Loucy (cell line): ENCODE measurements around the gene MRTFA.

Experiments
- H2AFZ ChIP-seq: fragments of 200-600 bp; sonication (generic); 2 replicates; pipeline ENCODE4 v1.6.0; 2016; ENCODE audit warnings: antibody characterized with exemption, mild to moderate bottlenecking, low read length, moderate library complexity
- H3F3A ChIP-seq: fragments of 200-600 bp; 2 replicates; pipeline ENCODE4 v1.6.0; 2016; ENCODE audit warnings: antibody characterized with exemption, low read depth, mild to moderate bottlenecking
- H3K27me3 ChIP-seq: fragments of 200-600 bp; sonication (generic); 2 replicates; pipeline ENCODE4 v1.6.1; 2014; ENCODE audit warnings: low read length, mild to moderate bottlenecking; ENCODE audit not compliant: insufficient read depth, poor library complexity, severe bottlenecking
- H3K36me3 ChIP-seq: fragments of 200-600 bp; sonication (generic); 2 replicates; pipeline ENCODE4 v1.6.1; 2016; ENCODE audit warnings: low read length; ENCODE audit not compliant: insufficient read depth
- H3K4me1 ChIP-seq: fragments of 200-600 bp; sonication (generic); 2 replicates; pipeline ENCODE4 v1.5.1; 2014; ENCODE audit warnings: low read length, mild to moderate bottlenecking; ENCODE audit not compliant: insufficient read depth, poor library complexity, severe bottlenecking
- H3K4me2 ChIP-seq: fragments of 200-600 bp; sonication (generic); 2 replicates; pipeline ENCODE4 v1.6.0; 2014; ENCODE audit warnings: antibody characterized with exemption, low read length, low read depth, mild to moderate bottlenecking; ENCODE audit not compliant: poor library complexity, severe bottlenecking
- H3K4me3 ChIP-seq: fragments of 200-600 bp; sonication (generic); 2 replicates; pipeline ENCODE4 v1.5.1; 2014; ENCODE audit warnings: low read length, mild to moderate bottlenecking, mixed read lengths; ENCODE audit not compliant: poor library complexity, severe bottlenecking
- H3K79me2 ChIP-seq: fragments of 200-600 bp; sonication (generic); 2 replicates; pipeline ENCODE4 v1.6.1; 2014; ENCODE audit warnings: low read length; ENCODE audit not compliant: insufficient read depth
- H3K9ac ChIP-seq: fragments of 200-600 bp; sonication (generic); 2 replicates; pipeline ENCODE4 v1.6.0; 2014; ENCODE audit warnings: mild to moderate bottlenecking, low read depth, low read length, moderate library complexity; ENCODE audit not compliant: poor library complexity, severe bottlenecking
- H3K9me2 ChIP-seq: fragments of 200-600 bp; sonication (generic); replicated peaks from 2 replicates; pipeline ENCODE4 v1.6.1; 2016; ENCODE audit warnings: low read depth, low read length, mixed read lengths
- H3K9me3 ChIP-seq: fragments of 200-600 bp; sonication (generic); 2 replicates; pipeline ENCODE4 v1.6.1; 2014; ENCODE audit warnings: mild to moderate bottlenecking, antibody characterized with exemption, low read length, low read depth; ENCODE audit not compliant: insufficient read depth
- H4K20me1 ChIP-seq: fragments of 200-600 bp; sonication (generic); 2 replicates; pipeline ENCODE4 v1.6.0; 2014; ENCODE audit warnings: antibody characterized with exemption, low read length, mild to moderate bottlenecking; ENCODE audit not compliant: insufficient read depth, poor library complexity, severe bottlenecking
- EZH2phosphoT487 ChIP-seq: fragments of 200-600 bp; IDR thresholded peaks from 2 replicates; pipeline ENCODE4 v1.6.1; 2018; ENCODE audit warnings: antibody characterized with exemption, mild to moderate bottlenecking, moderate library complexity, borderline replicate concordance
- TF ChIP-seq, protein P1 (sequence below): fragments of 200-600 bp; sonication (generic); conservative IDR thresholded peaks from 2 replicates; pipeline ENCODE4 v1.5.1; 2014; ENCODE audit warnings: mild to moderate bottlenecking, antibody characterized with exemption, low read length

MRTFA gene

DNA sequence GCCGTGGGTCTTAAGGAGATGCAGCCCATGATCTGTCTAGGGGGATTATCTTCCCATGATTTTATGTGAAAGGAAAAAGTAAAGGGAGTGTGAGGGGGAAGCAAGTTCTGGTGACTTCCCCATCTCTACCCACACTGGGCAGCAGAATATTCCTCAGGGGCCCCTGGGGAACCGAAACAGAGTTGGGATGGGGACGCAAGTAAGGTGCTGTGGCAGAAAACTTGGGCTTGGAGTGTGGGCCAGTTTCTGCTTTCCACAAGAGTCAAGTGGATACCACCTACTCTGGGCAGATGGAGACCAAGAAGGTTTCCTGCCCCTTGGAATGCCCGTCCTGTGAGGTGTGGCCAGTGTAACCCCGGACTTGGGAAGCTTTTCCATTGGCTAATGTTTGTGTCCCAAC lies 201.8 kb downstream of the MRTFA start:
- TF ChIP-seq, protein P1, sequence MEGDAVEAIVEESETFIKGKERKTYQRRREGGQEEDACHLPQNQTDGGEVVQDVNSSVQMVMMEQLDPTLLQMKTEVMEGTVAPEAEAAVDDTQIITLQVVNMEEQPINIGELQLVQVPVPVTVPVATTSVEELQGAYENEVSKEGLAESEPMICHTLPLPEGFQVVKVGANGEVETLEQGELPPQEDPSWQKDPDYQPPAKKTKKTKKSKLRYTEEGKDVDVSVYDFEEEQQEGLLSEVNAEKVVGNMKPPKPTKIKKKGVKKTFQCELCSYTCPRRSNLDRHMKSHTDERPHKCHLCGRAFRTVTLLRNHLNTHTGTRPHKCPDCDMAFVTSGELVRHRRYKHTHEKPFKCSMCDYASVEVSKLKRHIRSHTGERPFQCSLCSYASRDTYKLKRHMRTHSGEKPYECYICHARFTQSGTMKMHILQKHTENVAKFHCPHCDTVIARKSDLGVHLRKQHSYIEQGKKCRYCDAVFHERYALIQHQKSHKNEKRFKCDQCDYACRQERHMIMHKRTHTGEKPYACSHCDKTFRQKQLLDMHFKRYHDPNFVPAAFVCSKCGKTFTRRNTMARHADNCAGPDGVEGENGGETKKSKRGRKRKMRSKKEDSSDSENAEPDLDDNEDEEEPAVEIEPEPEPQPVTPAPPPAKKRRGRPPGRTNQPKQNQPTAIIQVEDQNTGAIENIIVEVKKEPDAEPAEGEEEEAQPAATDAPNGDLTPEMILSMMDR: no peak
- TF ChIP-seq EZH2phosphoT487: no peak
- Histone ChIP-seq H3K36me3 (peaks cover 54% of the 10 kb centered on the region), H3K27me3 (no peaks in the 10 kb centered on the region), H3K9ac (no peak overlapping the region), H4K20me1 (peaks cover 16% of the 10 kb centered on the region), H3K9me2 (no peaks in the 10 kb centered on the region), H3K4me1 (peaks cover 7% of the 10 kb centered on the region), H3K9me3 (no peaks in the 10 kb centered on the region), H3K4me2 (no peak overlapping the region), H3K79me2 (peaks cover 33% of the 10 kb centered on the region; the same call in 1 of the 2 replicates), H3K4me3 (no peak overlapping the region), H3F3A (no peaks in the 10 kb centered on the region), H2AFZ (no peak overlapping the region)

DNA sequence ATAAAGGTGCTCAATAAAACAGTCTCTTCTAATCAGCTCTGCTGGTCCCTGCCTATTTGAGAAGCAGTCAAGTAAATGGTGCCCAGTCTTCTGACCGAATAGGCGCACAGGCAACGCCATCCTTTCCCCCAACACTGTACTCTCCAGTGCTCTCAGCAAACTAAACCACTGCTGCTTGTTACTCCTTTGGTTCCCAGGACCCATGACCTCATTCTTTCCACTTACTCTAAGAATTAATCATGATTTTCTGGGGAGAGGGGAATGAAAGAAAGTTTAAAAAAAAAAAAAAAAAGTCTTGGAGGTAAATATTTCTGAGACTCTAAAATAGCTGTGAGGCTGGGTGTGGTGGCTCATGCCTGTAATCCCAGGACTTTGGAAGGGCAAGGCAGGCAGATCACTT lies 202.4 kb downstream of the MRTFA start:
- Histone ChIP-seq H2AFZ (no peak overlapping the region), H3K79me2 (peaks cover 28% of the 10 kb centered on the region; the same call in 1 of the 2 replicates), H3K9me3 (no peaks in the 10 kb centered on the region), H3K4me1 (peaks cover 7% of the 10 kb centered on the region), H3K9me2 (no peaks in the 10 kb centered on the region), H3K27me3 (no peaks in the 10 kb centered on the region), H3K4me2 (no peak overlapping the region), H3K36me3 (peaks cover 60% of the 10 kb centered on the region), H4K20me1 (peaks cover 16% of the 10 kb centered on the region), H3F3A (no peaks in the 10 kb centered on the region), H3K9ac (no peak overlapping the region), H3K4me3 (no peak overlapping the region)
- TF ChIP-seq, protein P1: no peak
- no peak for TF ChIP-seq EZH2phosphoT487

DNA sequence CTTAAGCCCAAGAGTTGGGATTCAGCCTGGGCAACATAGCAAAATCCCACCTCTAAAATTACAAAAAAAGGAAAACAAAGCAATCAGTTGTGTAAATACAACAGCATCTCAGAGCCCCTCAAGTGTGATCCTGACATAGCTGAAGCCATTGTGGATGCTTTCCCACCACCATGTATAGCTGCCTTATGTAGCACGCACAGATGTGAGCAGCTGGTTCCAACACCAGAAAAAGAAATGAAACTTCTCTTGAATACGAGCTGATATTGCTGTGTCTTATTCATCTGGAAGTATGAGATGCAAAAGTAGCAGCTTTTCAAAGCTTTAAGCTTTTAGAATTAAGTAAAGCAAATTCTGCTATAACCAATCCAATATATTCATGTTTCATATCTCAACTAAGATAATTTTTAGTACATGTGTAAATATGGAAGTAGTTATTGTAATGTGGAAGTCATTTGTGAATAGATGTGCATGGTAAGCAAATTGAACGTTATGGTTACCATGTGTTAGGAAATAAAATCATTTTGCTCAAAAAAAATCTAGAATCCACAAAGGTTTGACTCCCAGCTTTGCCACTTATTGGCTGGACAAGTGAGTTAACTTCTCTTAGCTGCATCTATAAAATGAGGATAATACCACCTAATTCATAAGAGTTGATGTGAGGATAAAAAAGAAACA lies 203.0 kb downstream of the MRTFA start:
- Histone ChIP-seq H3K4me3 (no peak overlapping the region), H3K79me2 (peaks cover 22% of the 10 kb centered on the region; the same call in 1 of the 2 replicates), H3K27me3 (no peaks in the 10 kb centered on the region), H3K9me2 (no peaks in the 10 kb centered on the region), H3K4me1 (peaks cover 7% of the 10 kb centered on the region), H3F3A (no peaks in the 10 kb centered on the region), H2AFZ (no peak overlapping the region), H3K4me2 (no peak overlapping the region), H3K9me3 (no peaks in the 10 kb centered on the region), H3K9ac (no peak overlapping the region), H3K36me3 (peaks cover 66% of the 10 kb centered on the region), H4K20me1 (peaks cover 16% of the 10 kb centered on the region)
- TF ChIP-seq EZH2phosphoT487: no peak
- TF ChIP-seq, protein P1: no peak
